ENCODE measurements around the gene NEK9.

Gene NEK9

GRCh38 chr14:75040507-75040906 lies 86.3 kb downstream of the NEK9 start:
- H3K36me3 Mint-ChIP-seq (ENCODE audit: low read depth) = peaks cover 36% of the 10 kb centered on the region
- H3K27ac Mint-ChIP-seq = no peak overlapping the region
- DNase-seq (no peak), ATAC-seq (no peak)
- H3K4me1 Mint-ChIP-seq = peaks cover 13% of the 10 kb centered on the region
- H3K9me3 Mint-ChIP-seq = no peaks in the 10 kb centered on the region
- no peaks in the 10 kb centered on the region for H3K27me3 Mint-ChIP-seq
- no peak overlapping the region for H3K4me3 Mint-ChIP-seq

- Mint-ChIP-seq H3K27ac (no peak overlapping the region), H3K9me3 (no peaks in the 10 kb centered on the region), H3K27me3 (no peaks in the 10 kb centered on the region), H3K36me3 (ENCODE audit: low read depth) (peaks cover 40% of the 10 kb centered on the region), H3K4me3 (no peak overlapping the region), H3K4me1 (no peaks in the 10 kb centered on the region)
- no peak for ATAC-seq
- DNase-seq = no peak
Observed at GRCh38 chr14:75032939-75033338, 93.9 kb downstream of the NEK9 start.

- peaks cover 31% of the 10 kb centered on the region for H3K36me3 Mint-ChIP-seq (ENCODE audit: low read depth)
- no peak overlapping the region for H3K27ac Mint-ChIP-seq
Observed at GRCh38 chr14:75030147-75030546, 96.7 kb downstream of the NEK9 start.

More at GRCh38 chr14:75030147-75030546, 96.7 kb downstream of the NEK9 start:
- no peak for DNase-seq
- ATAC-seq = no peak
- Mint-ChIP-seq H3K4me1 (no peaks in the 10 kb centered on the region), H3K9me3 (no peaks in the 10 kb centered on the region), H3K27me3 (no peaks in the 10 kb centered on the region), H3K4me3 (no peak overlapping the region)
